ENCODE measurements around the gene HDGFL2.

Gene HDGFL2

DNA sequence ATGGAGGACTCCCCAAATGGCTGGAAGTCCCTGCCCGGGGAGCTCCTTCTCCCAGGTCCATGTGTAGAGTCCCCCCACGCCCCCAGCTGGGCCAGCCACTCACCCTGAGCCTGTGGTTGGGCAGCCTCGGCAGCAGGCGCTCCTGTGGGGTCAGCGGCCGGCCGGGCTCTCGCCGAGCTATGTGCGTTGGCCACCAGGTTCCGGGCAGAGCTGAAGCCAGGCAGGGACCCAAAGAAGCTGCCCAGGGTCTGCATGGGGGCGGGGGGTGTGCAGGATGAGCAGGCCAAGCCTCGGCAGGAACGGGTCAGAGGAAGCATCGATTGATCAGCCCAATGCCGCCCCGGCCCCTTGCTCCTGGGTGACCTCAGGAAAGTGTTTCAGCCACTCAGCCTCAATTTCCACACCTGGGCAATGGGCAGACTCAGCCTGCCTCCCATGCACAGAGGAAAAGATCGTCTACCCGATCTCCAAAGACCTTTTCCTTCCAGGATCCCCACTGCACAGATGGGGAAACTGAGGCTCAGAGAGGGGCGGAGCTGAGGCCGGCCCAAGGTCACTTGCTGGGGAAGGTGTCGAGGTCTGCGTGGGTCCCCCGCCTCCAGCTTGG, 45.5 kb downstream of the HDGFL2 start:
- DNase-seq (ENCODE audit: low spot score) = no peak
- TF ChIP-seq, protein P1, sequence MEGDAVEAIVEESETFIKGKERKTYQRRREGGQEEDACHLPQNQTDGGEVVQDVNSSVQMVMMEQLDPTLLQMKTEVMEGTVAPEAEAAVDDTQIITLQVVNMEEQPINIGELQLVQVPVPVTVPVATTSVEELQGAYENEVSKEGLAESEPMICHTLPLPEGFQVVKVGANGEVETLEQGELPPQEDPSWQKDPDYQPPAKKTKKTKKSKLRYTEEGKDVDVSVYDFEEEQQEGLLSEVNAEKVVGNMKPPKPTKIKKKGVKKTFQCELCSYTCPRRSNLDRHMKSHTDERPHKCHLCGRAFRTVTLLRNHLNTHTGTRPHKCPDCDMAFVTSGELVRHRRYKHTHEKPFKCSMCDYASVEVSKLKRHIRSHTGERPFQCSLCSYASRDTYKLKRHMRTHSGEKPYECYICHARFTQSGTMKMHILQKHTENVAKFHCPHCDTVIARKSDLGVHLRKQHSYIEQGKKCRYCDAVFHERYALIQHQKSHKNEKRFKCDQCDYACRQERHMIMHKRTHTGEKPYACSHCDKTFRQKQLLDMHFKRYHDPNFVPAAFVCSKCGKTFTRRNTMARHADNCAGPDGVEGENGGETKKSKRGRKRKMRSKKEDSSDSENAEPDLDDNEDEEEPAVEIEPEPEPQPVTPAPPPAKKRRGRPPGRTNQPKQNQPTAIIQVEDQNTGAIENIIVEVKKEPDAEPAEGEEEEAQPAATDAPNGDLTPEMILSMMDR (conservative IDR thresholded peaks at IDR 0.05; ENCODE audit: low read depth) = no peak
- ChIA-PET POLR2A (ENCODE audit: low non-redundant PET) (no interaction called here), CTCF (interaction anchor here (0.5 to 0.6 kb wide), 2 partner anchors 7 to 122 kb away, joined by 3 to 4 read pairs; no protein-coding TSS in a partner anchor)
- H3K27ac ChIP-seq = peak overlapping the region; percentile 93

DNA sequence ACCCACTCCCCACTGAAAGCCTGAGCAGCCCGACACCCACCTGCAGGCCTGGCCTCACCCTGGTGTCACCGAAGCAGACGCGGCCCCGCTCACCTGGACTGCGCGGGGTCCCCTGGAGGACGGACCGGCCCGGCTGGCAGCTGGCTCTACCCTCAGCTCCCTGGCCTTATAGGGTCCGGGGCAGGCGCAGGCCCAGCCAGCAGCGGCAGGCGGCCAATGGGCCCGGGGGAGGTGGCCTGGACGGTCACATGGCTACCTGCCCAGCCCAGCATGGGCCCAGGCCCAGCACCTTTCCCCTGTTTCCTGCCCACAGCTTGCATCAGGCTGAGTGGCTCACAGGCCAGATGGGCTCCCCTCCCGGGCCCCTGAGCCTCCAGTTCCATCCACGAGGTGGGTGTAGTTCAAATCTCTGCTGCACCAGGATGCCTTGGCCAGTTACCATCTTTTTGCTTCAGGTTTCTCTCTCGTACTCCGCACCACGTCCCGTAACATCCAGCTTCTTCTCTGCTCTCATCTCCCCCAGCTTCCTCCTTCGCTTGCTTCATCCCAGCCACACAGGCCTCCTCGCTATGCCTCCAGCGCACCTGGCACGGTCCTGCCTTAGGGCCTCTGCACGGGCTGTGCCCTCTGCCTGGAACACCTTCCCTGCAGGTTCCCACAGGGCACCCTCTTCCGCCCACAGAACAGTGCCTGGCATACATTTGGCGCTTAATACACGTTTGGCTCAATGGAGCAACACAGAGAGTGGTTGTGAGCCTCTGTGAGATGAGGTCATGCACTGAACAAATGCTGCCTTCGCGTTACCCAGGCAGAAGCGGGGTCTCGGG, 46.5 kb downstream of the HDGFL2 start, which contains the start of gene PLIN4:
TSS of gene PLIN4 (minus strand) at position 142 of the 827 bp plus-strand sequence. CDS start 214 bp downstream, outside the sequence.
- CTCF ChIA-PET = interaction anchor here (0.5 to 0.6 kb wide), 2 partner anchors 123 to 1469 kb away, joined by 3 to 6 read pairs; no protein-coding TSS in a partner anchor
- TF ChIP-seq, protein P1 (conservative IDR thresholded peaks at IDR 0.05; ENCODE audit: low read depth) = no peak
- POLR2A ChIA-PET (ENCODE audit: low non-redundant PET) = no interaction called here
- no peak for DNase-seq (ENCODE audit: low spot score)
- peak within 1 kb of the TSS; percentile 93 for H3K27ac ChIP-seq

DNA sequence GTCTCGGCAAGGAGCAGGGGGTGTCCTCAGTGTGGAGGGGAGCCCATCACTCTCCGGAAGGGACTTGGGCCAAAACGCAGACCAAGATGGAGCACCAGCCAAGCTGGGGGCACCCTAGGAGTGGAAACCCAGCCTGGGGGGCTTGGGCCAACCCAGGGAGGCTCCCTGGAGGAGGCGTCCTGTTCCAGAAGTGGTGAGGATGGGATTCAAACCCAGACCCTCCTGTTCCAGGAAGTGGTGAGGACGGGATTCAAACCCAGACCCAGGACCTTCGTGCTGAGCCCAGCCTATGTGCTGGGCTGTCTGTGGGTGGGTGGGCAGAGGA, 47.0 kb downstream of the HDGFL2 start:
- DNase-seq (ENCODE audit: low spot score) = no peak
- CTCF ChIA-PET = no interaction called here
- POLR2A ChIA-PET (ENCODE audit: low non-redundant PET) = no interaction called here
- peak overlapping the region; percentile 93 for H3K27ac ChIP-seq
- TF ChIP-seq, protein P1 (conservative IDR thresholded peaks at IDR 0.05; ENCODE audit: low read depth) = no peak

DNA sequence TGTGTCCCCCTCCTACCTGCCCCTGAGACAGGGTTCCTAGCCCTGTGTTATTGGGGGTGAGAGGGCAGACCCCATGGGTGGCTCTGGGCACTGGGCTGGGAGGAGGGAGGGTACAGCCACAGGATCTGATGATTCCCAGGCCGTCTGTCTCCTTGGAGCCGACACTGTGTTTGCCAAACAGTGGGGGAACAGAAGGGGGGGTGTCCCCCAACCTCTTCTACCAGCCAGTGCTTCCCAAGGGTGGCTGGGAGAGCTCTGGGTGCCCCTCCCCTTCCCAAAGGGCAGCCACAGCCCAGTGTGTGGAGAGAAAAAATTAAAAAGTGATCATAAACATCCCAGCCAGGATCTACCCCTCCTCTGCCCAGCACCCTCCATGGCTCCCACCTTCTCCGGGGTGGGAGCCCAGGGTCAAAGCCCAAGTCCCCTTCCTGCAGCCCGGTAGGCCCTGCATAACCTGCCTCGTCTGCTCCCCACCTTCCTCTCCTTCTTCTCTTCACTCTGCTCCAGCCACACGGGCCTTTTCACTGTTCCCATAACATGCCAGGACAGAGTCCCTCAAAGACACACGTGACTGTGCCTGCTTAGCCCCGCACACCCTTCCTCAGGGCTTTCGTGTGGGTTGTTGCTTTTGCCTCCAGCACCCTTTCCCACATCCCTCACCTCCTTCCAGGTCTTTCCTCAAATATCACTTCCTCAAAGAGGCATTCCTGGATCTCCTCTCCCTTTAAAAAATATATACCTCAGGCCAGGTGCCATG, 47.6 kb downstream of the HDGFL2 start:
- H3K27ac ChIP-seq = peak overlapping the region; percentile 93
- TF ChIP-seq, protein P1 (conservative IDR thresholded peaks at IDR 0.05; ENCODE audit: low read depth) = no peak
- peak; percentile 34 for DNase-seq (ENCODE audit: low spot score)

GRCh38 chr19:4521170-4521887, 49.2 kb downstream of the HDGFL2 start:
- peak overlapping the region; percentile 93 for H3K27ac ChIP-seq
- POLR2A ChIA-PET (ENCODE audit: low non-redundant PET) = no interaction called here
- CTCF ChIA-PET = interaction anchor here (0.7 to 1.2 kb wide), 3 partner anchors 13 to 34 kb away, joined by 3 to 7 read pairs (median 5); partner anchors contain the start of gene PLIN5
- TF ChIP-seq, protein P1 (conservative IDR thresholded peaks at IDR 0.05; ENCODE audit: low read depth) = no peak
- no peak for DNase-seq (ENCODE audit: low spot score)

More for the DNA sequence above, 47.6 kb downstream of the HDGFL2 start:
- CTCF ChIA-PET = no interaction called here
- POLR2A ChIA-PET (ENCODE audit: low non-redundant PET) = no interaction called here
